Loucy (cell line): ENCODE measurements around the gene SEC63.

Experiments used
- H2AFZ ChIP-seq: fragments of 200-600 bp; sonication (generic); 2 replicates; pipeline ENCODE4 v1.6.0; 2016; ENCODE audit warnings: antibody characterized with exemption, mild to moderate bottlenecking, low read length, moderate library complexity
- H3F3A ChIP-seq: fragments of 200-600 bp; 2 replicates; pipeline ENCODE4 v1.6.0; 2016; ENCODE audit warnings: antibody characterized with exemption, low read depth, mild to moderate bottlenecking
- H3K27me3 ChIP-seq: fragments of 200-600 bp; sonication (generic); 2 replicates; pipeline ENCODE4 v1.6.1; 2014; ENCODE audit warnings: low read length, mild to moderate bottlenecking; ENCODE audit not compliant: insufficient read depth, poor library complexity, severe bottlenecking
- H3K36me3 ChIP-seq: fragments of 200-600 bp; sonication (generic); 2 replicates; pipeline ENCODE4 v1.6.1; 2016; ENCODE audit warnings: low read length; ENCODE audit not compliant: insufficient read depth
- H3K4me1 ChIP-seq: fragments of 200-600 bp; sonication (generic); 2 replicates; pipeline ENCODE4 v1.5.1; 2014; ENCODE audit warnings: low read length, mild to moderate bottlenecking; ENCODE audit not compliant: insufficient read depth, poor library complexity, severe bottlenecking
- H3K4me2 ChIP-seq: fragments of 200-600 bp; sonication (generic); 2 replicates; pipeline ENCODE4 v1.6.0; 2014; ENCODE audit warnings: antibody characterized with exemption, low read length, low read depth, mild to moderate bottlenecking; ENCODE audit not compliant: poor library complexity, severe bottlenecking
- H3K4me3 ChIP-seq: fragments of 200-600 bp; sonication (generic); 2 replicates; pipeline ENCODE4 v1.5.1; 2014; ENCODE audit warnings: low read length, mild to moderate bottlenecking, mixed read lengths; ENCODE audit not compliant: poor library complexity, severe bottlenecking
- H3K79me2 ChIP-seq: fragments of 200-600 bp; sonication (generic); 2 replicates; pipeline ENCODE4 v1.6.1; 2014; ENCODE audit warnings: low read length; ENCODE audit not compliant: insufficient read depth
- H3K9ac ChIP-seq: fragments of 200-600 bp; sonication (generic); 2 replicates; pipeline ENCODE4 v1.6.0; 2014; ENCODE audit warnings: mild to moderate bottlenecking, low read depth, low read length, moderate library complexity; ENCODE audit not compliant: poor library complexity, severe bottlenecking
- H3K9me2 ChIP-seq: fragments of 200-600 bp; sonication (generic); replicated peaks from 2 replicates; pipeline ENCODE4 v1.6.1; 2016; ENCODE audit warnings: low read depth, low read length, mixed read lengths
- H3K9me3 ChIP-seq: fragments of 200-600 bp; sonication (generic); 2 replicates; pipeline ENCODE4 v1.6.1; 2014; ENCODE audit warnings: mild to moderate bottlenecking, antibody characterized with exemption, low read length, low read depth; ENCODE audit not compliant: insufficient read depth
- H4K20me1 ChIP-seq: fragments of 200-600 bp; sonication (generic); 2 replicates; pipeline ENCODE4 v1.6.0; 2014; ENCODE audit warnings: antibody characterized with exemption, low read length, mild to moderate bottlenecking; ENCODE audit not compliant: insufficient read depth, poor library complexity, severe bottlenecking
- EZH2phosphoT487 ChIP-seq: fragments of 200-600 bp; IDR thresholded peaks from 2 replicates; pipeline ENCODE4 v1.6.1; 2018; ENCODE audit warnings: antibody characterized with exemption, mild to moderate bottlenecking, moderate library complexity, borderline replicate concordance
- TF ChIP-seq, protein P1 (sequence below): fragments of 200-600 bp; sonication (generic); conservative IDR thresholded peaks from 2 replicates; pipeline ENCODE4 v1.5.1; 2014; ENCODE audit warnings: mild to moderate bottlenecking, antibody characterized with exemption, low read length

Gene SEC63

DNA sequence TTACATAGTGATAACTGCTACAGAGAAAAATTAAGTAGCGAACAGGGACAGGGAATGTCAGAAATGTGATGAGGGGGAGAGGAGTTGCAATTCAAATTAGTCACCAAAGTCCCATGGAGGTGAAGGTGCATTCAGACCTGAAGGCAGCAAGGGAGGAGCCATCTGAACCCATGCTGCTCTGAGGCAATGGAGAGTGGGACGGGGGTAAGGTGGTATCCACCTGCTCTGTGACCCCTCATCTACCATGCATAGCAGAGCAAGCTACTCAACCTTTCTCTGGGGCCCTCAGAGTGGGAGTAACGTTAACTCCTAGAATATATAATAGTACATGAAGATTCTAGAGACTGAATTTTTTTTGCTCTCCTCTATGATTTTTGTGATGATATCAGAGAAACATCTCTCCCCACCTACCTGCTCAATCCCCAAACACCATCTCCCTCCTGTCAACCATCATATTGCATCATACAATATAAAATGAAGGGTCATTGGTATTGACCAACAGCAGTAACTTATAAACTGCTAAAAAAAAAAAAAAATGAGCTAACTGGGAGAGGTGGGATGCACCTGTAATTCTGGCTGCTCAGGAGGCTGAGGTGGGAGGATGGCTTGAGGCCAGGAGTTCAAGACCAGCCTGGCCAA is 117.3 kb downstream of the SEC63 start:
- Histone ChIP-seq H3K27me3 (no peaks in the 10 kb centered on the region), H3K9me3 (no peaks in the 10 kb centered on the region)
- no peak for TF ChIP-seq EZH2phosphoT487
- TF ChIP-seq, protein P1, sequence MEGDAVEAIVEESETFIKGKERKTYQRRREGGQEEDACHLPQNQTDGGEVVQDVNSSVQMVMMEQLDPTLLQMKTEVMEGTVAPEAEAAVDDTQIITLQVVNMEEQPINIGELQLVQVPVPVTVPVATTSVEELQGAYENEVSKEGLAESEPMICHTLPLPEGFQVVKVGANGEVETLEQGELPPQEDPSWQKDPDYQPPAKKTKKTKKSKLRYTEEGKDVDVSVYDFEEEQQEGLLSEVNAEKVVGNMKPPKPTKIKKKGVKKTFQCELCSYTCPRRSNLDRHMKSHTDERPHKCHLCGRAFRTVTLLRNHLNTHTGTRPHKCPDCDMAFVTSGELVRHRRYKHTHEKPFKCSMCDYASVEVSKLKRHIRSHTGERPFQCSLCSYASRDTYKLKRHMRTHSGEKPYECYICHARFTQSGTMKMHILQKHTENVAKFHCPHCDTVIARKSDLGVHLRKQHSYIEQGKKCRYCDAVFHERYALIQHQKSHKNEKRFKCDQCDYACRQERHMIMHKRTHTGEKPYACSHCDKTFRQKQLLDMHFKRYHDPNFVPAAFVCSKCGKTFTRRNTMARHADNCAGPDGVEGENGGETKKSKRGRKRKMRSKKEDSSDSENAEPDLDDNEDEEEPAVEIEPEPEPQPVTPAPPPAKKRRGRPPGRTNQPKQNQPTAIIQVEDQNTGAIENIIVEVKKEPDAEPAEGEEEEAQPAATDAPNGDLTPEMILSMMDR = no peak

GRCh38 chr6:107833136-107833535 is 124.9 kb downstream of the SEC63 start:
- Histone ChIP-seq H4K20me1 (no peaks in the 10 kb centered on the region), H3K4me3 (no peak overlapping the region), H3K9me3 (no peaks in the 10 kb centered on the region), H3K9me2 (no peaks in the 10 kb centered on the region), H3K79me2 (no peaks in the 10 kb centered on the region), H3K9ac (no peak overlapping the region), H3K27me3 (no peaks in the 10 kb centered on the region), H3F3A (no peaks in the 10 kb centered on the region), H3K36me3 (no peaks in the 10 kb centered on the region), H3K4me1 (peaks cover 7% of the 10 kb centered on the region), H3K4me2 (no peak overlapping the region), H2AFZ (no peak overlapping the region)
- no peak for TF ChIP-seq EZH2phosphoT487
- TF ChIP-seq, protein P1 = no peak

More for the DNA sequence above, 117.3 kb downstream of the SEC63 start:
- no peaks in the 10 kb centered on the region for H3K9me2 ChIP-seq
- no peaks in the 10 kb centered on the region for H3K4me1 ChIP-seq
- no peak overlapping the region for H2AFZ ChIP-seq
- no peak overlapping the region for H3K9ac ChIP-seq
- H3F3A ChIP-seq = no peaks in the 10 kb centered on the region
- no peak overlapping the region for H3K4me2 ChIP-seq
- no peaks in the 10 kb centered on the region for H3K79me2 ChIP-seq
- H4K20me1 ChIP-seq = no peaks in the 10 kb centered on the region
- H3K36me3 ChIP-seq = no peaks in the 10 kb centered on the region
- no peak overlapping the region for H3K4me3 ChIP-seq

GRCh38 chr6:107832151-107833056 is 125.6 kb downstream of the SEC63 start:
- H3K79me2 ChIP-seq = no peaks in the 10 kb centered on the region

More at GRCh38 chr6:107832151-107833056, 125.6 kb downstream of the SEC63 start:
- H3K9me3 ChIP-seq = no peaks in the 10 kb centered on the region
- H3K4me3 ChIP-seq = no peak overlapping the region
- no peaks in the 10 kb centered on the region for H4K20me1 ChIP-seq
- H3K9ac ChIP-seq = no peak overlapping the region
- H2AFZ ChIP-seq = no peak overlapping the region
- H3K9me2 ChIP-seq = no peaks in the 10 kb centered on the region
- H3K4me2 ChIP-seq = no peak overlapping the region
- no peaks in the 10 kb centered on the region for H3K36me3 ChIP-seq
- peaks cover 7% of the 10 kb centered on the region for H3K4me1 ChIP-seq
- no peaks in the 10 kb centered on the region for H3K27me3 ChIP-seq
- H3F3A ChIP-seq = no peaks in the 10 kb centered on the region
- no peak for TF ChIP-seq EZH2phosphoT487
- TF ChIP-seq, protein P1 = no peak
